Trophoblast cell (in vitro differentiated cells and primary cell): ENCODE data around the gene DUSP14.
"Not testable (repeated sequence)": the region's sequence is repeated elsewhere in the genome, so short reads cannot be mapped to it uniquely, and the experiment has no call there.

Source experiments
- DNase-seq, 2 donors: peaks; one replicate each; pipeline ENCODE4 v3.0.0-alpha.2; 2016
- H2AFZ ChIP-seq: 2 replicates; pipeline ENCODE4 v1.6.1; 2013; ENCODE audit warnings: low read length, moderate library complexity, mild to moderate bottlenecking; ENCODE audit not compliant: insufficient read depth, poor library complexity
- H2AK5ac ChIP-seq: 2 replicates; pipeline ENCODE4 v1.6.1; 2013; ENCODE audit warnings: mild to moderate bottlenecking, low read length
- H2BK120ac ChIP-seq: 2 replicates; pipeline ENCODE4 v1.6.1; 2013; ENCODE audit warnings: low read length, mild to moderate bottlenecking, moderate library complexity; ENCODE audit not compliant: insufficient read depth, poor library complexity
- H2BK12ac ChIP-seq: 2 replicates; pipeline ENCODE4 v1.6.1; 2013; ENCODE audit warnings: mild to moderate bottlenecking, low read length, moderate library complexity
- H2BK5ac ChIP-seq: 2 replicates; pipeline ENCODE4 v1.6.1; 2013; ENCODE audit warnings: low read length, low read depth, moderate library complexity, mild to moderate bottlenecking; ENCODE audit not compliant: poor library complexity
- H3K14ac ChIP-seq: 2 replicates; pipeline ENCODE4 v1.6.1; 2013; ENCODE audit warnings: mild to moderate bottlenecking, low read length
- H3K18ac ChIP-seq: 2 replicates; pipeline ENCODE4 v1.6.1; 2013; ENCODE audit warnings: mild to moderate bottlenecking, low read length
- H3K23ac ChIP-seq: 2 replicates; pipeline ENCODE4 v1.6.1; 2013; ENCODE audit warnings: low read length
- H3K27ac ChIP-seq: 2 replicates; pipeline ENCODE4 v1.5.1; 2013; ENCODE audit warnings: low read depth, mild to moderate bottlenecking, inconsistent platforms, low read length, moderate library complexity
- H3K27me3 ChIP-seq: 2 replicates; pipeline ENCODE4 v1.6.1; 2013; ENCODE audit warnings: inconsistent platforms, mild to moderate bottlenecking, low read length, moderate library complexity; ENCODE audit not compliant: insufficient read depth
- H3K36me3 ChIP-seq, 2 experiments: 1 replicate in 1 of 2; 2 replicates in 1 of 2; pipeline ENCODE4 v1.6.1; 2013; ENCODE audit warnings: low read length in 2 of 2, mild to moderate bottlenecking in 2 of 2, moderate library complexity in 1 of 2; ENCODE audit not compliant: insufficient read depth in 2 of 2, control insufficient read depth in 1 of 2
- H3K4ac ChIP-seq: 2 replicates; pipeline ENCODE4 v1.6.1; 2013; ENCODE audit warnings: low read depth, mild to moderate bottlenecking, low read length, moderate library complexity
- H3K4me1 ChIP-seq, 2 experiments: 1 replicate in 1 of 2; 2 replicates in 1 of 2; pipeline ENCODE4 v1.6.1; 2013; ENCODE audit warnings: low read length in 2 of 2, mild to moderate bottlenecking in 2 of 2, moderate library complexity in 1 of 2; ENCODE audit not compliant: insufficient read depth in 2 of 2, control insufficient read depth in 1 of 2
- H3K4me2 ChIP-seq: 2 replicates; pipeline ENCODE4 v1.6.1; 2013; ENCODE audit warnings: inconsistent platforms, mild to moderate bottlenecking, low read length, moderate library complexity
- H3K4me3 ChIP-seq: 2 replicates; pipeline ENCODE4 v1.5.1; 2013; ENCODE audit warnings: mild to moderate bottlenecking, low read depth, low read length, inconsistent platforms
- H3K79me1 ChIP-seq: one replicate; pipeline ENCODE4 v1.6.1; 2013; ENCODE audit warnings: low read length
- H3K79me2 ChIP-seq: 2 replicates; pipeline ENCODE4 v1.6.1; 2013; ENCODE audit warnings: low read length, mild to moderate bottlenecking; ENCODE audit not compliant: control insufficient read depth, insufficient read depth, poor library complexity
- H3K9ac ChIP-seq: 2 replicates; pipeline ENCODE4 v1.6.1; 2013; ENCODE audit warnings: mild to moderate bottlenecking, low read length
- H3K9me3 ChIP-seq: 2 replicates; pipeline ENCODE4 v1.6.1; 2013; ENCODE audit warnings: low read depth, mild to moderate bottlenecking, control low read depth, inconsistent platforms, low read length; ENCODE audit not compliant: insufficient read depth
- H4K12ac ChIP-seq: 2 replicates; pipeline ENCODE4 v1.6.1; 2013; ENCODE audit warnings: low read depth, mild to moderate bottlenecking, low read length, moderate library complexity
- H4K8ac ChIP-seq: 2 replicates; pipeline ENCODE4 v1.6.1; 2013; ENCODE audit warnings: low read depth, mild to moderate bottlenecking, low read length, moderate library complexity
- H4K91ac ChIP-seq: one replicate; pipeline ENCODE4 v1.6.1; 2013; ENCODE audit warnings: low read depth, mild to moderate bottlenecking, low read length, moderate library complexity
- WGBS: extraction: QIAGEN DNeasy Blood & Tissue Kit; methylation state at CpG from one replicate; pipeline ENCODE4 v1.1.7; 2013; ENCODE audit warnings: missing lambda C conversion rate; ENCODE audit not compliant: insufficient read length, insufficient coverage; ENCODE audit errors: extremely low coverage; 5-methylcytosine and 5-hydroxymethylcytosine counted together

DUSP14 gene

GRCh38 chr17:37510056-37510455, 20.4 kb downstream of the DUSP14 start:
- peaks cover 3% of the 10 kb centered on the region for H3K79me2 ChIP-seq
- H2AFZ ChIP-seq: no peak overlapping the region
- no peak for DNase-seq
- H3K27me3 ChIP-seq: no peaks in the 10 kb centered on the region
- H4K8ac ChIP-seq: no peak overlapping the region
- no peak overlapping the region for H2BK5ac ChIP-seq
- no peaks in the 10 kb centered on the region for H3K79me1 ChIP-seq
- H3K4ac ChIP-seq: no peak overlapping the region
- H2AK5ac ChIP-seq: no peak overlapping the region
- peaks cover 21 to 33% of the 10 kb centered on the region in 2 experiments for H3K36me3 ChIP-seq
- peaks cover 3% of the 10 kb centered on the region for H3K9me3 ChIP-seq
- no peak overlapping the region for H2BK12ac ChIP-seq
- no peak overlapping the region for H3K23ac ChIP-seq
- no peaks in the 10 kb centered on the region for H3K4me1 ChIP-seq
- no peak overlapping the region for H3K9ac ChIP-seq
- H3K4me2 ChIP-seq: no peak overlapping the region
- no peak overlapping the region for H4K91ac ChIP-seq
- H3K4me3 ChIP-seq: no peak overlapping the region
- no peak overlapping the region for H3K18ac ChIP-seq
- no peak overlapping the region for H3K27ac ChIP-seq
- H4K12ac ChIP-seq: no peak overlapping the region
- WGBS: no CpG with 5 or more reads among the region's 17 CpGs
- H3K14ac ChIP-seq: no peak overlapping the region
- H2BK120ac ChIP-seq: no peak overlapping the region

- WGBS: no CpG with 5 or more reads among the region's 1 CpG
- H4K8ac ChIP-seq, H3K9me3 ChIP-seq, H2AFZ ChIP-seq, H3K27ac ChIP-seq, H3K4me1 ChIP-seq, H3K4me3 ChIP-seq, H3K79me2 ChIP-seq, H3K4ac ChIP-seq, H3K79me1 ChIP-seq, H2AK5ac ChIP-seq, H4K91ac ChIP-seq, H4K12ac ChIP-seq, H2BK120ac ChIP-seq, H3K18ac ChIP-seq, DNase-seq, H2BK5ac ChIP-seq, H3K14ac ChIP-seq, H2BK12ac ChIP-seq, H3K27me3 ChIP-seq, H3K9ac ChIP-seq, H3K4me2 ChIP-seq, H3K23ac ChIP-seq: not testable (repeated sequence)
- H3K36me3 ChIP-seq: peaks cover 21 to 33% of the 10 kb centered on the region in 2 experiments
Measured at GRCh38 chr17:37511642-37512041, 22.0 kb downstream of the DUSP14 start.

DNA sequence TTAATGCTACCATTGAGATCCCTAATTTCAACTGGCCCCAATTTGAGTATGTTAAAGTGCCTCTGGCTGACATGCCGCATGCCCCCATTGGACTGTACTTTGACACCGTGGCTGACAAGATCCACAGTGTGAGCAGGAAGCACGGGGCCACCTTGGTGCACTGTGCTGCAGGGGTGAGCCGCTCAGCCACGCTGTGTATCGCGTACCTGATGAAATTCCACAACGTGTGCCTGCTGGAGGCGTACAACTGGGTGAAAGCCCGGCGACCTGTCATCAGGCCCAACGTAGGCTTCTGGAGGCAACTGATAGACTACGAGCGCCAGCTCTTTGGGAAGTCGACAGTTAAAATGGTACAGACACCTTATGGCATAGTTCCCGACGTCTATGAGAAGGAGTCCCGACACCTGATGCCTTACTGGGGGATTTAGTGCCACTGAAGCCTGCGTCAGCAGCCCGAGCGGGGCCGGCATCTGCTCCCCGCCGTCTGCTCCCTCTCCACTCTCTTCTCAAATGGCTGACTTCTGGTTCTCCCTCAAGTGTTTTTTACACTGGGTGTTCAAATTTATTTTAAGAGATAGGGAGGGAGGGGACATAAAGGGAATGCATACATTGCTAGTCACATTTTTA, 22.9 kb downstream of the DUSP14 start:
- H3K79me2 ChIP-seq: peaks cover 3% of the 10 kb centered on the region

DNA sequence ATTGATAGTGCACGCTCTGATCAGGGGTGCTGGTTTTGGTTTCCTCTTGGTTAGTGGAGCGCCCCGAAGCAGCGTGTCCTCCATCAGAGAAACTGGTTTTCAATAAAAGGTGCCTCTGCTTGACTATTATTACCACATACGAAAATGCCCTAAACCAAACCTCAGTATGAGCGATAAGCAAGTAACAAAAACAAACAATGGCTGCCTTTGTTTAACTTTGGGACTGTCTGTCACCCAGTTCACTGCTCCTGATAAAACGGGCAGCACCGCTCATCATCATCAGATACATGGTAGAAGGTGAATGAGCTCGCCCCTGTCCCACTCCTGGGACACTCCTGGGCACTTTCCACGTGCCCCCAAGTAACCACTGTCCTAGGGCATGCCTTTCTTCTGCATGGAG, 24.0 kb downstream of the DUSP14 start:
- no peak overlapping the region for H2AFZ ChIP-seq
- no peak overlapping the region for H3K14ac ChIP-seq
- no peak overlapping the region for H3K4me3 ChIP-seq
- no peak overlapping the region for H4K12ac ChIP-seq
- no peaks in the 10 kb centered on the region for H3K27me3 ChIP-seq
- H2BK120ac ChIP-seq: no peak overlapping the region
- no peak overlapping the region for H4K8ac ChIP-seq
- no peak overlapping the region for H3K9ac ChIP-seq
- H2BK12ac ChIP-seq: no peak overlapping the region
- peaks cover 19 to 33% of the 10 kb centered on the region in 2 experiments for H3K36me3 ChIP-seq
- H3K23ac ChIP-seq: no peak overlapping the region
- no peak overlapping the region for H2AK5ac ChIP-seq
- H3K9me3 ChIP-seq: no peaks in the 10 kb centered on the region
- no peak overlapping the region for H3K18ac ChIP-seq
- no peaks in the 10 kb centered on the region for H3K4me1 ChIP-seq
- H3K27ac ChIP-seq: no peak overlapping the region
- WGBS: no CpG with 5 or more reads among the region's 10 CpGs
- DNase-seq: no peak
- no peak overlapping the region for H4K91ac ChIP-seq
- H3K79me1 ChIP-seq: no peaks in the 10 kb centered on the region
- no peak overlapping the region for H3K4me2 ChIP-seq
- H3K4ac ChIP-seq: no peak overlapping the region
- H3K79me2 ChIP-seq: peaks cover 3% of the 10 kb centered on the region
- no peak overlapping the region for H2BK5ac ChIP-seq

More for the DNA sequence above, 22.9 kb downstream of the DUSP14 start:
- H2AK5ac ChIP-seq: no peak overlapping the region
- H3K14ac ChIP-seq: no peak overlapping the region
- H3K4me3 ChIP-seq: no peak overlapping the region
- H3K4me1 ChIP-seq: no peaks in the 10 kb centered on the region
- H3K4ac ChIP-seq: no peak overlapping the region
- H3K36me3 ChIP-seq: peaks cover 21 to 31% of the 10 kb centered on the region in 2 experiments
- no peak overlapping the region for H2BK120ac ChIP-seq
- no peak overlapping the region for H2BK12ac ChIP-seq
- no peaks in the 10 kb centered on the region for H3K27me3 ChIP-seq
- no peak overlapping the region for H4K91ac ChIP-seq
- H3K18ac ChIP-seq: no peak overlapping the region
- H3K79me1 ChIP-seq: no peaks in the 10 kb centered on the region
- no peak overlapping the region for H3K9ac ChIP-seq
- no peak overlapping the region for H2BK5ac ChIP-seq
- DNase-seq: no peak
- H3K9me3 ChIP-seq: peaks cover 3% of the 10 kb centered on the region
- no peak overlapping the region for H3K4me2 ChIP-seq
- no peak overlapping the region for H4K8ac ChIP-seq
- H3K23ac ChIP-seq: no peak overlapping the region
- H2AFZ ChIP-seq: no peak overlapping the region
- H3K27ac ChIP-seq: no peak overlapping the region
- WGBS: no CpG with 5 or more reads among the region's 24 CpGs
- H4K12ac ChIP-seq: no peak overlapping the region
